K562 (cell line): Measurements from ENCODE around the gene SPEM2. TPM values are rescaled to one million over a fixed set of nuclear protein-coding genes. Genes with fewer than 3 reads are reported as not detected.
A peak's percentile ranks its signal among the peaks of the same experiment; 100 is the strongest.

Source experiments
- ATAC-seq: fragments of 200-7000 bp; cut with Tn5 transposase; 3 replicates; pipeline ENCODE4 v1.9.1; 2020; ENCODE audit warnings: moderate library complexity
- BruUV-seq: library from RNA; stranded (reverse); fragments of 400-500 nt; replicated peaks from 2 replicates; lab custom pipeline; 2021; lab: Mats Ljungman, UMichigan
- CTCF ChIA-PET: fragments of 300-600 bp; formaldehyde crosslinking; extraction: SDS; loops from one replicate; lab custom pipeline; 2021; ENCODE audit warnings: low intra/inter-chr PET ratio; lab: Yijun Ruan, JAX
- POLR2A ChIA-PET: fragments of 300-600, 350-650 bp; sonication (Branson Sonifier 250); formaldehyde crosslinking; extraction: SDS; loops from one replicate; lab custom pipeline; 2021; ENCODE audit warnings: antibody characterized with exemption, inconsistent platforms; lab: Yijun Ruan, JAX
- DNase-seq, 4 experiments: peaks; one replicate each; pipeline versions ENCODE4 v3.0.0 to v3.0.0-alpha.2; 2011 to 2018; ENCODE audit warnings: low spot score in 3 of 4, mixed read lengths in 3 of 4; ENCODE audit errors: extremely low read depth in 1 of 4
- FAIRE-seq: peaks from 2 replicates; lab custom pipeline; 2011; peaks lifted over from hg19 to GRCh38; lab: Jason Lieb, UNC
- H2AFZ ChIP-seq: 2 replicates; pipeline ENCODE4 v1.6.0; 2011; ENCODE audit warnings: low read depth, low read length, control low read depth, inconsistent platforms
- H3K27ac ChIP-seq: fragments of 200-600 bp; 3 replicates; pipeline ENCODE4 v1.8.0; 2011; ENCODE audit warnings: low read depth, mild to moderate bottlenecking, control low read depth, inconsistent platforms, low read length, moderate library complexity, mixed read lengths; ENCODE audit errors: extremely low read depth
- H3K27me3 ChIP-seq, 2 experiments: fragments of 300-600 bp in 1 of 2; 2 replicates in 1 of 2; 3 replicates in 1 of 2; pipeline versions ENCODE4 v1.6.0 to v1.8.0; 2011; ENCODE audit warnings: inconsistent platforms in 2 of 2, low read length in 2 of 2, mild to moderate bottlenecking in 1 of 2, mixed read lengths in 1 of 2, moderate library complexity in 1 of 2; ENCODE audit not compliant: control insufficient read depth in 2 of 2, insufficient read depth in 2 of 2
- H3K36me3 ChIP-seq: fragments of 300-600 bp; 3 replicates; pipeline ENCODE4 v1.8.0; 2011; ENCODE audit warnings: mild to moderate bottlenecking, low read length, inconsistent platforms; ENCODE audit not compliant: control insufficient read depth, insufficient read depth
- H3K4me1 ChIP-seq, 2 experiments: fragments of 200-600 bp in 1 of 2; replicated peaks in 1 of 2; 2 replicates in 1 of 2; 3 replicates in 1 of 2; pipeline versions ENCODE4 v1.5.1 to v1.8.0; 2011; ENCODE audit warnings: inconsistent platforms in 2 of 2, low read length in 2 of 2, mild to moderate bottlenecking in 1 of 2, mixed read lengths in 1 of 2, moderate library complexity in 1 of 2; ENCODE audit not compliant: control insufficient read depth in 2 of 2, insufficient read depth in 2 of 2
- H3K4me2 ChIP-seq: 2 replicates; pipeline ENCODE4 v1.6.1; 2011; ENCODE audit warnings: low read length, control low read depth, inconsistent platforms, mixed read lengths; ENCODE audit not compliant: insufficient read depth
- H3K4me3 ChIP-seq: fragments of 200-600 bp; sonication (generic), shearing (Covaris generic); 2 replicates; pipeline ENCODE4 v1.5.1; 2016; ENCODE audit warnings: control low read depth, inconsistent platforms
- H3K79me2 ChIP-seq: fragments of 200-600 bp; 3 replicates; pipeline ENCODE4 v1.8.0; 2011; ENCODE audit warnings: low read length, inconsistent platforms; ENCODE audit not compliant: control insufficient read depth, insufficient read depth
- H3K9ac ChIP-seq, 2 experiments: 2 replicates each; pipeline versions ENCODE4 v1.6.0 to v1.6.1; 2011; ENCODE audit warnings: low read depth in 2 of 2, low read length in 2 of 2, control low read depth in 1 of 2, inconsistent platforms in 1 of 2, mild to moderate bottlenecking in 1 of 2, mixed read lengths in 1 of 2; ENCODE audit not compliant: insufficient read depth in 1 of 2
- H3K9me1 ChIP-seq: one replicate; pipeline ENCODE4 v1.6.0; 2011; ENCODE audit warnings: inconsistent platforms, mild to moderate bottlenecking, low read length, moderate library complexity; ENCODE audit not compliant: control insufficient read depth, insufficient read depth
- H3K9me3 ChIP-seq: replicated peaks from 2 replicates; pipeline ENCODE4 v1.5.1; 2011; ENCODE audit warnings: low read depth, low read length, inconsistent platforms; ENCODE audit not compliant: control insufficient read depth, insufficient read depth
- H4K20me1 ChIP-seq: replicated peaks from 2 replicates; pipeline ENCODE4 v1.6.1; 2011; ENCODE audit warnings: low read length, inconsistent platforms, mixed read lengths; ENCODE audit not compliant: control insufficient read depth, insufficient read depth
- BMI1 ChIP-seq: fragments of 150-350 bp; IDR thresholded peaks from 2 replicates; pipeline ENCODE4 v1.6.1; 2014; ENCODE audit warnings: low read length
- BRCA1 ChIP-seq, 2 experiments: fragments of 450-650 bp in 1 of 2; sonication (generic) in 1 of 2; formaldehyde crosslinking in 1 of 2; IDR thresholded peaks; 2 replicates each; pipeline versions ENCODE4 v1.5.0 to v1.6.1; 2017 to 2020; ENCODE audit warnings: mild to moderate bottlenecking in 1 of 2, missing genetic modification reagents in 1 of 2
- CBFB ChIP-seq: sonication (generic); formaldehyde crosslinking; IDR thresholded peaks from 2 replicates; pipeline ENCODE4 v1.4.0; 2020; ENCODE audit warnings: mild to moderate bottlenecking, missing genetic modification reagents
- EHMT2 ChIP-seq: fragments of 450-650 bp; IDR thresholded peaks from 2 replicates; pipeline ENCODE4 v1.6.1; 2018; ENCODE audit warnings: antibody characterized with exemption
- FOXA1 ChIP-seq: fragments of 450-650 bp; IDR thresholded peaks from 2 replicates; pipeline ENCODE4 v1.6.1; 2016; ENCODE audit warnings: mild to moderate bottlenecking, borderline replicate concordance
- HDAC2 ChIP-seq: fragments of 450-650 bp; IDR thresholded peaks from 2 replicates; pipeline ENCODE4 v1.6.1; 2016; ENCODE audit warnings: mild to moderate bottlenecking
- KAT8 ChIP-seq: fragments of 450-650 bp; IDR thresholded peaks from 2 replicates; pipeline ENCODE4 v1.6.1; 2016; ENCODE audit warnings: low read depth, mild to moderate bottlenecking
- PHTF2 ChIP-seq: fragments of 250-450 bp; sonication (Bioruptor Pico); IDR thresholded peaks from 2 replicates; pipeline ENCODE4 v1.5.0; 2021; ENCODE audit warnings: mild to moderate bottlenecking
- SP1 ChIP-seq: sonication (generic); formaldehyde crosslinking; IDR thresholded peaks from 2 replicates; pipeline ENCODE4 v1.8.1; 2022; ENCODE audit warnings: mild to moderate bottlenecking, missing genetic modification reagents
- TCF3 ChIP-seq: sonication (generic); formaldehyde crosslinking; IDR thresholded peaks from 2 replicates; pipeline ENCODE4 v1.4.0; 2020; ENCODE audit warnings: mild to moderate bottlenecking, missing genetic modification reagents
- TEAD1 ChIP-seq, 2 experiments: fragments of 450-650 bp in 1 of 2; sonication (generic) in 1 of 2; formaldehyde crosslinking; IDR thresholded peaks; 2 replicates each; pipeline versions ENCODE4 v1.4.0 to v1.8.0; 2020 to 2022; ENCODE audit warnings: mild to moderate bottlenecking in 2 of 2, missing genetic modification reagents in 1 of 2
- U2AF2 ChIP-seq: fragments of 200-400 bp; formaldehyde crosslinking; optimal IDR thresholded peaks from 2 replicates; pipeline ENCODE3; 2017; ENCODE audit warnings: low read depth, mild to moderate bottlenecking, low read length
- ZNF24 ChIP-seq: fragments of 450-650 bp; IDR thresholded peaks from 2 replicates; pipeline ENCODE4 v1.6.1; 2016
- WGBS: fragments of 100-300 bp; shearing (Covaris generic); methylation state at CpG from one replicate; pipeline ENCODE4 v1.1.6; 2016; ENCODE audit warnings: low coverage, mixed read lengths; ENCODE audit not compliant: insufficient coverage; ENCODE audit errors: missing lambda C conversion rate; 5-methylcytosine and 5-hydroxymethylcytosine counted together
- in situ Hi-C: fragments of 300-500 bp; cut with MboI; formaldehyde crosslinking; loops from 4 replicates; pipeline ENCODE4 v1.15.0; 2018; ENCODE audit warnings: inconsistent platforms, mixed read lengths
- intact Hi-C: fragments of 100-400 bp; cut with micrococcal nuclease; formaldehyde crosslinking; loops from 2 replicates; pipeline ENCODE4 v1.14.2; 2022
- polyA plus RNA-seq, 8 experiments: library from polyadenylated mRNA; depleted of rRNA in 4 of 8; stranded (reverse) in 5 of 8; unstranded in 3 of 8; fragments of >200 nt; fragmentation: Nextera tagmentation in 2 of 8; fragmentation: Illumina TruSeq in 1 of 8; extraction: Ambion mirVana in 2 of 8; extraction: Trizol in 1 of 8; gene quantifications; 2 replicates each; pipeline versions ENCODE4 v1.2.1 to v1.2.3, GENCODE V29; 2011 to 2014; ENCODE audit warnings: inconsistent platforms in 1 of 8, missing spikeins in 1 of 8
- total RNA-seq, 7 experiments: library from RNA; depleted of rRNA in 6 of 7; stranded (reverse); fragments of >200 nt in 6 of 7; fragmentation: Illumina TruSeq in 2 of 7; extraction: Trizol in 2 of 7; gene quantifications; 2 replicates each; pipeline versions ENCODE4 v1.2.1 to v1.2.3, GENCODE V29; 2011 to 2021; ENCODE audit warnings: low replicate concordance in 1 of 7
- TF ChIP-seq, protein P1 (sequence below): fragments of 450-650 bp; IDR thresholded peaks from 2 replicates; pipeline ENCODE4 v1.6.1; 2016; ENCODE audit warnings: missing biosample characterization, missing genetic modification characterization
- TF ChIP-seq, protein P2 (sequence below): fragments of 450-650 bp; formaldehyde crosslinking; IDR thresholded peaks from 2 replicates; pipeline ENCODE4 v1.4.0; 2022; ENCODE audit warnings: missing genetic modification characterization
- TF ChIP-seq, protein P3 (sequence below), 3 experiments: fragments of 200-800 bp in 1 of 3; fragments of 250-450 bp in 1 of 3; fragments of 450-650 bp in 1 of 3; sonication (Bioruptor Pico) in 1 of 3; sonication (Bioruptor generic) in 1 of 3; formaldehyde crosslinking in 1 of 3; IDR thresholded peaks; 2 replicates each; pipeline versions ENCODE4 v1.6.1 to v1.8.0; 2016 to 2022; ENCODE audit warnings: mild to moderate bottlenecking in 2 of 3, missing genetic modification characterization in 2 of 3, missing compliant biosample characterization in 1 of 3, moderate library complexity in 1 of 3

The SPEM2 gene
- total and polyA plus RNA-seq, 9 of the 15 experiments (the other 6 are each of a cell fraction or from before 2014, with no cell fraction given): not detected

DNA sequence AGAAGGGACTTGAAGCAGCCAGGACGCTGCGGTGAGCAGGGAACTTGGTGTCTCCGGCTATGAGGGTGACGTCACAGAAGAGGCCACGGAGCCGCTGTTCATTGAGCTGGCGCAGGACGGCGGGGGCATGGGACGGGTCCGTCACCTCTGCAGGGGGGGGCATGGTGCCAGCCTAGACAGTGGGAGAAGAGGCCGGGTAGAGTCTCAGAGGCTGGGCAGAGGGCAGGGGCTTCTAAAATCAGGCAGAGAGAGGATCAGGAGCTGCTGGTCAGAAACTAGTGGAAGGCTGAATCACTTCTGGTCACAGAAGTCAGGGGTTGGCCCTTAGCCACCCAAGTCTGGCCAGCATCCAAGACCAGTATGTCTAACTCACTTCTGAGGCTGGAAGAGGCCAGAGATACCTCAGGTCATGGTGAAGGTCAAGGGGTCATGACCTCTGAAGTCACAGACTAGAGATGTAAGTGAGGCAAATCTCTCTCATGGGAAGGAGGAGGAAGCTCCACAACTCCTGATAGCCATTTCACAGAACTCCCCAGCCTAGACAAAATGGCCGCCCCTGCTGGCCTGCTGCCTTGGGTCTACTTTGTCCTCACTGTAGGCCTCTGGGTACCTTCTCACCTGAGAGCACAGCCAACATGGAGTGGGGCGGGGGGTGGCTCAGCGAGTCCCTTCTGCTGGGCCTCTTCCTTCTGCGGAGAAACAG lies 41.4 kb downstream of the SPEM2 start:
- WGBS: 0% methylated on average over 1 of the region's 16 CpGs
- no peaks in the 10 kb centered on the region for H3K9me3 ChIP-seq
- FAIRE-seq (peak; percentile 97), ATAC-seq (peak; percentile 74), DNase-seq (peak in 3 of 4 experiments; percentile 27 to 87 (median 41))
- H3K79me2 ChIP-seq: peaks cover 19% of the 10 kb centered on the region
- POLR2A ChIA-PET: interaction anchor here (0.5 to 2.0 kb wide), 8 partner anchors 10 to 394 kb away, joined by 3 to 6 read pairs (median 4); partner anchors contain the start of gene SLC35G6
- H3K4me1 ChIP-seq: peaks cover 8 to 29% of the 10 kb centered on the region in 2 experiments
- H3K9me1 ChIP-seq: no peaks in the 10 kb centered on the region
- H3K36me3 ChIP-seq: peaks cover 35% of the 10 kb centered on the region; the same call in 1 of the 3 replicates
- no peak overlapping the region for H3K4me2 ChIP-seq
- no peaks in the 10 kb centered on the region for H3K27me3 ChIP-seq
- H3K9ac ChIP-seq: peak overlapping the region in 1 of 2 experiments; percentile 64; a peak in 2 of 4 replicates
- CTCF ChIA-PET: no interaction called here
- H3K27ac ChIP-seq: peak overlapping the region; percentile 70
- in situ Hi-C loops: no loop called here
- no peak overlapping the region for H2AFZ ChIP-seq
- H4K20me1 ChIP-seq: no peaks in the 10 kb centered on the region
- H3K4me3 ChIP-seq: no peak overlapping the region
- intact Hi-C loops: no loop called here
- BruUV-seq: no TSS peak
- TF ChIP-seq, protein P1, sequence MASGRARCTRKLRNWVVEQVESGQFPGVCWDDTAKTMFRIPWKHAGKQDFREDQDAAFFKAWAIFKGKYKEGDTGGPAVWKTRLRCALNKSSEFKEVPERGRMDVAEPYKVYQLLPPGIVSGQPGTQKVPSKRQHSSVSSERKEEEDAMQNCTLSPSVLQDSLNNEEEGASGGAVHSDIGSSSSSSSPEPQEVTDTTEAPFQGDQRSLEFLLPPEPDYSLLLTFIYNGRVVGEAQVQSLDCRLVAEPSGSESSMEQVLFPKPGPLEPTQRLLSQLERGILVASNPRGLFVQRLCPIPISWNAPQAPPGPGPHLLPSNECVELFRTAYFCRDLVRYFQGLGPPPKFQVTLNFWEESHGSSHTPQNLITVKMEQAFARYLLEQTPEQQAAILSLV: no peak
- TF ChIP-seq KAT8: peak; percentile 95
- TF ChIP-seq U2AF2: no peak
- TF ChIP-seq FOXA1: no peak
- no peak for TF ChIP-seq CBFB (CRISPR knock-in tag)
- TF ChIP-seq EHMT2: no peak
- TF ChIP-seq BRCA1 (IDR thresholded peaks at IDR 0.05): no peak
- TF ChIP-seq BRCA1 (CRISPR knock-in tag; IDR thresholded peaks at IDR 0.05): no peak
- no peak for TF ChIP-seq TEAD1 (CRISPR knock-in tag; IDR thresholded peaks at IDR 0.05)
- no peak for TF ChIP-seq PHTF2 (CRISPR knock-in tag)
- TF ChIP-seq ZNF24: no peak
- no peak for TF ChIP-seq SP1 (CRISPR knock-in tag)
- 0 out of 2 replicates have a peak, but pooled peaks have one; percentile 29 for TF ChIP-seq HDAC2
- no peak for TF ChIP-seq BMI1
- no peak for TF ChIP-seq TCF3 (CRISPR knock-in tag)
- TF ChIP-seq, protein P2, sequence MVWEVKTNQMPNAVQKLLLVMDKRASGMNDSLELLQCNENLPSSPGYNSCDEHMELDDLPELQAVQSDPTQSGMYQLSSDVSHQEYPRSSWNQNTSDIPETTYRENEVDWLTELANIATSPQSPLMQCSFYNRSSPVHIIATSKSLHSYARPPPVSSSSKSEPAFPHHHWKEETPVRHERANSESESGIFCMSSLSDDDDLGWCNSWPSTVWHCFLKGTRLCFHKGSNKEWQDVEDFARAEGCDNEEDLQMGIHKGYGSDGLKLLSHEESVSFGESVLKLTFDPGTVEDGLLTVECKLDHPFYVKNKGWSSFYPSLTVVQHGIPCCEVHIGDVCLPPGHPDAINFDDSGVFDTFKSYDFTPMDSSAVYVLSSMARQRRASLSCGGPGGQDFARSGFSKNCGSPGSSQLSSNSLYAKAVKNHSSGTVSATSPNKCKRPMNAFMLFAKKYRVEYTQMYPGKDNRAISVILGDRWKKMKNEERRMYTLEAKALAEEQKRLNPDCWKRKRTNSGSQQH (CRISPR knock-in tag): no peak
- TF ChIP-seq, protein P3, sequence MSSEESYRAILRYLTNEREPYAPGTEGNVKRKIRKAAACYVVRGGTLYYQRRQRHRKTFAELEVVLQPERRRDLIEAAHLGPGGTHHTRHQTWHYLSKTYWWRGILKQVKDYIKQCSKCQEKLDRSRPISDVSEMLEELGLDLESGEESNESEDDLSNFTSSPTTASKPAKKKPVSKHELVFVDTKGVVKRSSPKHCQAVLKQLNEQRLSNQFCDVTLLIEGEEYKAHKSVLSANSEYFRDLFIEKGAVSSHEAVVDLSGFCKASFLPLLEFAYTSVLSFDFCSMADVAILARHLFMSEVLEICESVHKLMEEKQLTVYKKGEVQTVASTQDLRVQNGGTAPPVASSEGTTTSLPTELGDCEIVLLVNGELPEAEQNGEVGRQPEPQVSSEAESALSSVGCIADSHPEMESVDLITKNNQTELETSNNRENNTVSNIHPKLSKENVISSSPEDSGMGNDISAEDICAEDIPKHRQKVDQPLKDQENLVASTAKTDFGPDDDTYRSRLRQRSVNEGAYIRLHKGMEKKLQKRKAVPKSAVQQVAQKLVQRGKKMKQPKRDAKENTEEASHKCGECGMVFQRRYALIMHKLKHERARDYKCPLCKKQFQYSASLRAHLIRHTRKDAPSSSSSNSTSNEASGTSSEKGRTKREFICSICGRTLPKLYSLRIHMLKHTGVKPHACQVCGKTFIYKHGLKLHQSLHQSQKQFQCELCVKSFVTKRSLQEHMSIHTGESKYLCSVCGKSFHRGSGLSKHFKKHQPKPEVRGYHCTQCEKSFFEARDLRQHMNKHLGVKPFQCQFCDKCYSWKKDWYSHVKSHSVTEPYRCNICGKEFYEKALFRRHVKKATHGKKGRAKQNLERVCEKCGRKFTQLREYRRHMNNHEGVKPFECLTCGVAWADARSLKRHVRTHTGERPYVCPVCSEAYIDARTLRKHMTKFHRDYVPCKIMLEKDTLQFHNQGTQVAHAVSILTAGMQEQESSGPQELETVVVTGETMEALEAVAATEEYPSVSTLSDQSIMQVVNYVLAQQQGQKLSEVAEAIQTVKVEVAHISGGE (CRISPR knock-in tag; IDR thresholded peaks at IDR 0.05): no peak
